HL-60 (cell line): ENCODE data around the gene PGLYRP1.

ENCODE experiments used
- DNase-seq, 2 experiments: peaks; one replicate each; pipeline ENCODE4 v3.0.0-alpha.2; 2010 to 2020; ENCODE audit warnings: low read depth in 1 of 2, low spot score in 1 of 2
- H3K27ac ChIP-seq: fragments of 250-450 bp; sonication (Bioruptor Pico); replicated peaks from 2 replicates; pipeline ENCODE4 v1.5.1; 2020; ENCODE audit warnings: mild to moderate bottlenecking, moderate library complexity
- H3K27me3 ChIP-seq: fragments of 250-450 bp; sonication (Bioruptor Pico); 2 replicates; pipeline ENCODE4 v1.5.1; 2021; ENCODE audit warnings: mild to moderate bottlenecking, moderate library complexity; ENCODE audit not compliant: insufficient read depth, poor library complexity, severe bottlenecking
- H3K4me3 ChIP-seq: replicated peaks from 2 replicates; pipeline ENCODE4 v1.5.1; 2011; ENCODE audit warnings: mild to moderate bottlenecking, control low read depth, low read length; ENCODE audit not compliant: insufficient read depth
- GABPA ChIP-seq: IDR thresholded peaks from 2 replicates; pipeline ENCODE4 v1.6.1; 2012; ENCODE audit warnings: low read depth
- POLR2AphosphoS5 ChIP-seq: IDR thresholded peaks from 2 replicates; pipeline ENCODE4 v1.6.1; 2012; ENCODE audit warnings: low read depth
- SPI1 ChIP-seq: IDR thresholded peaks from 2 replicates; pipeline ENCODE4 v1.6.1; 2012; ENCODE audit warnings: low read depth, mild to moderate bottlenecking, borderline replicate concordance
- TF ChIP-seq, protein P1 (sequence below): IDR thresholded peaks from 2 replicates; pipeline ENCODE4 v1.6.1; 2012; ENCODE audit warnings: low read depth; ENCODE audit not compliant: insufficient replicate concordance
- TF ChIP-seq, protein P2 (sequence below): IDR thresholded peaks from one replicate; pipeline ENCODE4 v1.5.1; 2011; ENCODE audit warnings: low read length, control low read depth, inconsistent platforms; ENCODE audit not compliant: insufficient read depth

PGLYRP1 gene

GRCh38 chr19:45972081-45972946 is 50.5 kb downstream of the PGLYRP1 start:
- peak; percentile 10 to 27 for DNase-seq
- no peak overlapping the region for H3K4me3 ChIP-seq
- no peak overlapping the region for H3K27ac ChIP-seq
- H3K27me3 ChIP-seq = peaks cover 20% of the 10 kb centered on the region
- TF ChIP-seq, protein P1, sequence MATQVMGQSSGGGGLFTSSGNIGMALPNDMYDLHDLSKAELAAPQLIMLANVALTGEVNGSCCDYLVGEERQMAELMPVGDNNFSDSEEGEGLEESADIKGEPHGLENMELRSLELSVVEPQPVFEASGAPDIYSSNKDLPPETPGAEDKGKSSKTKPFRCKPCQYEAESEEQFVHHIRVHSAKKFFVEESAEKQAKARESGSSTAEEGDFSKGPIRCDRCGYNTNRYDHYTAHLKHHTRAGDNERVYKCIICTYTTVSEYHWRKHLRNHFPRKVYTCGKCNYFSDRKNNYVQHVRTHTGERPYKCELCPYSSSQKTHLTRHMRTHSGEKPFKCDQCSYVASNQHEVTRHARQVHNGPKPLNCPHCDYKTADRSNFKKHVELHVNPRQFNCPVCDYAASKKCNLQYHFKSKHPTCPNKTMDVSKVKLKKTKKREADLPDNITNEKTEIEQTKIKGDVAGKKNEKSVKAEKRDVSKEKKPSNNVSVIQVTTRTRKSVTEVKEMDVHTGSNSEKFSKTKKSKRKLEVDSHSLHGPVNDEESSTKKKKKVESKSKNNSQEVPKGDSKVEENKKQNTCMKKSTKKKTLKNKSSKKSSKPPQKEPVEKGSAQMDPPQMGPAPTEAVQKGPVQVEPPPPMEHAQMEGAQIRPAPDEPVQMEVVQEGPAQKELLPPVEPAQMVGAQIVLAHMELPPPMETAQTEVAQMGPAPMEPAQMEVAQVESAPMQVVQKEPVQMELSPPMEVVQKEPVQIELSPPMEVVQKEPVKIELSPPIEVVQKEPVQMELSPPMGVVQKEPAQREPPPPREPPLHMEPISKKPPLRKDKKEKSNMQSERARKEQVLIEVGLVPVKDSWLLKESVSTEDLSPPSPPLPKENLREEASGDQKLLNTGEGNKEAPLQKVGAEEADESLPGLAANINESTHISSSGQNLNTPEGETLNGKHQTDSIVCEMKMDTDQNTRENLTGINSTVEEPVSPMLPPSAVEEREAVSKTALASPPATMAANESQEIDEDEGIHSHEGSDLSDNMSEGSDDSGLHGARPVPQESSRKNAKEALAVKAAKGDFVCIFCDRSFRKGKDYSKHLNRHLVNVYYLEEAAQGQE = no peak
- TF ChIP-seq GABPA (no peak), POLR2AphosphoS5 (no peak), SPI1 (no peak)
- TF ChIP-seq, protein P2, sequence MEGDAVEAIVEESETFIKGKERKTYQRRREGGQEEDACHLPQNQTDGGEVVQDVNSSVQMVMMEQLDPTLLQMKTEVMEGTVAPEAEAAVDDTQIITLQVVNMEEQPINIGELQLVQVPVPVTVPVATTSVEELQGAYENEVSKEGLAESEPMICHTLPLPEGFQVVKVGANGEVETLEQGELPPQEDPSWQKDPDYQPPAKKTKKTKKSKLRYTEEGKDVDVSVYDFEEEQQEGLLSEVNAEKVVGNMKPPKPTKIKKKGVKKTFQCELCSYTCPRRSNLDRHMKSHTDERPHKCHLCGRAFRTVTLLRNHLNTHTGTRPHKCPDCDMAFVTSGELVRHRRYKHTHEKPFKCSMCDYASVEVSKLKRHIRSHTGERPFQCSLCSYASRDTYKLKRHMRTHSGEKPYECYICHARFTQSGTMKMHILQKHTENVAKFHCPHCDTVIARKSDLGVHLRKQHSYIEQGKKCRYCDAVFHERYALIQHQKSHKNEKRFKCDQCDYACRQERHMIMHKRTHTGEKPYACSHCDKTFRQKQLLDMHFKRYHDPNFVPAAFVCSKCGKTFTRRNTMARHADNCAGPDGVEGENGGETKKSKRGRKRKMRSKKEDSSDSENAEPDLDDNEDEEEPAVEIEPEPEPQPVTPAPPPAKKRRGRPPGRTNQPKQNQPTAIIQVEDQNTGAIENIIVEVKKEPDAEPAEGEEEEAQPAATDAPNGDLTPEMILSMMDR = no peak

DNA sequence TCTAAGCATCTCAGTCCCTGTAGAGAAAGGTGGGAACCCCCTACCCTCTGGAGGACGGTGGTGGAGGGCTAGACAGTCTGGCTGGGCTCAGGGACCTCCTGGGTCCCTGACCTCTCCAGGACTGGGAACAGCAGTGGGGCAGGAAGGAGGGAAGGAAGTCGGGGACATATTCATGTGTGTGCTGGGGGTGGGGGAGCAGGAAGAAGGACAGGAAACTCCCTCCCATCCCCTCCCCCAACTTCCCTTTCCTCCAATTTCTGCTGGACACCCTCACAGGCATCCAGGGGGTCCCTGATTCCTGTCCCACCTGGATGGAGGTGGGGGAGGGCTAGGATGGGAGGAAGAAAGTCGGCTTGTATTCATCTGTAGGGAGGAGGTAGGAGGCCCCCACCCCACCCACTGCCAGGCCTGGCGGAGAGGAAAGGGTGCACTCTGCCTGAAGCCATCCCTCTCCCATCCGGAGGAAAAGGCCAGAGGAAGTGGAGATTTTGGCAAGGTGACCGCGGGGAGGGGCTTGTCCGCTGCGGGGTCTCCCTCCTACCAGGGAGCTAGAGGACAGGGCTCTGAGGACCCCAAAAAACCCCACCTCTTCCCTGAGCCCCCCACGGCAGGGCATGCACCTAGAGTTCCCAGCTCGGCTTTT is 51.5 kb downstream of the PGLYRP1 start:
- Histone ChIP-seq H3K4me3 (no peak overlapping the region), H3K27ac (no peak overlapping the region), H3K27me3 (peaks cover 20% of the 10 kb centered on the region)
- DNase-seq = no peak
- TF ChIP-seq, protein P1 = no peak
- TF ChIP-seq POLR2AphosphoS5 = no peak
- no peak for TF ChIP-seq SPI1
- no peak for TF ChIP-seq GABPA
- TF ChIP-seq, protein P2 = no peak

GRCh38 chr19:45969676-45970075 is 53.2 kb downstream of the PGLYRP1 start:
- DNase-seq = no peak
- Histone ChIP-seq H3K4me3 (no peak overlapping the region), H3K27me3 (peaks cover 20% of the 10 kb centered on the region), H3K27ac (no peak overlapping the region)
- TF ChIP-seq, protein P2 = no peak
- TF ChIP-seq POLR2AphosphoS5 (no peak), GABPA (no peak), SPI1 (no peak)
- TF ChIP-seq, protein P1 = no peak
